GM12873 (cell line): ENCODE data around the gene UGT1A5.

Experiments used
- CTCF ChIP-seq: IDR thresholded peaks from 2 replicates; pipeline ENCODE4 v1.5.1; 2012; ENCODE audit warnings: low read depth, mild to moderate bottlenecking, moderate library complexity, low read length, control low read depth; ENCODE audit not compliant: insufficient read depth; ENCODE audit errors: missing control alignments

UGT1A5 gene

GRCh38 chr2:233758141-233758540 is 45.4 kb downstream of the UGT1A5 start:
- TF ChIP-seq CTCF = no peak

GRCh38 chr2:233758849-233759248 is 46.1 kb downstream of the UGT1A5 start:
- no peak for TF ChIP-seq CTCF

GRCh38 chr2:233760043-233760442 is 47.3 kb downstream of the UGT1A5 start, which contains the start of gene UGT1A1:
TSS of gene UGT1A1 (plus strand) at chr2:233760270. CDS start at chr2:233760288, 18 bp downstream.
- TF ChIP-seq CTCF = no peak

- no peak for TF ChIP-seq CTCF
Observed at GRCh38 chr2:233761040-233761769, 48.5 kb downstream of the UGT1A5 start.

GRCh38 chr2:233764264-233764663 is 51.6 kb downstream of the UGT1A5 start:
- no peak for TF ChIP-seq CTCF

GRCh38 chr2:233764761-233765160 is 52.1 kb downstream of the UGT1A5 start:
- TF ChIP-seq CTCF = no peak

GRCh38 chr2:233766416-233766815 is 53.7 kb downstream of the UGT1A5 start:
- TF ChIP-seq CTCF = no peak
